ENCODE data around the gene HRK.

The HRK gene

DNA sequence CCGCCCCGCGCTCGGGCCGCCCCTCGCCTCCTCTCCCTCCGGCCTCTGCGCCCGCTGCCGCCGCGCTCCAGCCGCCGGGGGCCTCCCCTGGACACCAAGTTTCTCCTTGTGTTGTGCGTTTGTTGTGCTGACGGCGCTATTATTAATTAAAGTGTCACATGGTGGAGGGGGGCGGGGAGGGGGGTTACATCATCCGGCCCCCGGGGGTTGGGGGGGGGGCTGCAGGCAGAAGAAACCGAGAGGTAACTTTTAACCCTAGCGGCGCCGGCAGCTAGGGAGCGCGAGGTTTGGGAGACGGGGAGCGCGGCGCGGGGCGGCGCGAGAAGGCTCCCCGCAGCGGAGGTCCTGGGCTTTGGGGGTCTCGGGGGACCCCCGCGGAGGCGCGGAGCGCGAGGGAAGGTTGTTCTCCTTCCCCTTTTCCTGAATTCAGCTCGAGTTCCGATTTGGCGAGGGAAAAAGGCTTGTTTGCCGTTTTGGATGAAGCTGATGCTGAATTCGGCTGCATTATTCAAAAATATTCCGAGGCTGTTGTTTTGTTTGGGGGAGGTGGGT lies at the start of gene HRK:
TSS of gene HRK (minus strand) at position 117 of the 552 bp plus-strand sequence. CDS start 134 bp downstream, outside the sequence.
- DNase-seq (ENCODE audit: low spot score), result peak; percentile 52

DNA sequence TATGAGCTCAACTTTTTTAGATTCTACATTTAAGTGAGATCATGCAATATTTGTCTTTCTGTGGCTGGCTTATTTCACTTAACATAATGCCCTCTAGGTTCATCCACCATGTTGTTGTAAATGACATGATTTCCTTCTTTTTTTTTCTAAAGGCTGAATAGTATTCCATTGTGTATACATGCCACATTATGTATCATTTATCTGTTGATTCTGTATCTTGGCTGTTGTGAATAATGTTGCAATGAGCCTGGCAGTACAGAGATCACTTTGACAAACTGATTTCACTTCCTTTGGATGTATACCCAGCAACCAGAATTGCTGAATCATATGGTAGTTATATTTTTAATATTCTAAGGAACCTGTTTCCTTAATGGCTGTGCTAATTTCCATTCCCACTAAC lies 48.6 kb upstream of the HRK start:
- DNase-seq (ENCODE audit: low spot score), result no peak

DNA sequence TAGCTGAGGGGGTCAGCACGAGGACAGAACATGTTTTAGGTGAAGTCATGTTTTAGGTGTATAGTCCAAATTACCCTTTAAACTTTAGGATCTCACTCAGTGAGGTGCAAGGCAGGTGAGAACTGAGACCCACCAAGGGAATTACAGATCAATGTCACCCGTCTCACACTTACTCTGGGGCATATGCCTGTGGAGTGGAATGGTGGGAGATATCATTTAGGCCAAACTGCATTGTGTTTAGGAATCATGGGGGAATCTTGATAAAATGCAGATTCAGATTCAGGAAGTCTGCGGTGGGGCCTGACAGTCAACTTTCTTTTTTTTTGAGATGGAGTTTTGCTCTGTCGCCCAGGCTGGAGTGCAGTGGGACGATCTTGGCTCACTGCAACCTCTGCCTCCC lies 47.3 kb upstream of the HRK start:
- no peak for DNase-seq (ENCODE audit: low spot score)

DNA sequence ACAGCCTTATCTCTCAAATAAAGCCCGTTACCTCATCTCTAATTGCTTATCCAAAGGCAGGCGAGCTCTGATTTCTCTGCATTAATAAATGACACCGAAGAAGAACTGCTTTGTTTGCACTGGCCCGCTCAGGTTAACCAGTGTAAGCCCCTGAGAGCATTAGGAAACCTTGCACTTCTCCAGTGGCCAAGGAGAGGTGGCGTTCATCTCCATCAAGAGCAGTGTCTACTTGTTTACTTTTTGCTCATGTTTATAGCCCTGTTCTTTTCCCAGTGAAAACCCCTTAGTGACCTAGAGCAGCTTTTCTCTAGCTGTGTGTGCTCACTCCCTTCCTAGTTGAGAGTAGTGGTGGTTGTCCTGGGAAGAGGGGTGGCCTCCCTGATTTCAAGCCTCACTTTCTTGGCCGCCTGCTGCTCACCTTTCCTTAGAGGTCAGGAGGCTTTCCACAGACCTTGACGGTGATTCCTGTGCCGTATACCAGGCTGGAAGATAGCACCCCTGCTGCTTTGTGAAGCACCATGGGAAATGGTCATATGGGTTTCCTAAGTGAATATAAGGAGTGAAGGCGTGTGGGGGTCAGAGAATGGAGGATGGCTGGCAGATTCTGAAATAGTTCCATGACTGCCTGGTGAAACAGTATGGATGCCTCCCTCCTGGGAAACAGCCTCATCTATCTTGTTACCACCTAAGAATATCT lies 46.2 kb upstream of the HRK start:
- DNase-seq (ENCODE audit: low spot score), result no peak

DNA sequence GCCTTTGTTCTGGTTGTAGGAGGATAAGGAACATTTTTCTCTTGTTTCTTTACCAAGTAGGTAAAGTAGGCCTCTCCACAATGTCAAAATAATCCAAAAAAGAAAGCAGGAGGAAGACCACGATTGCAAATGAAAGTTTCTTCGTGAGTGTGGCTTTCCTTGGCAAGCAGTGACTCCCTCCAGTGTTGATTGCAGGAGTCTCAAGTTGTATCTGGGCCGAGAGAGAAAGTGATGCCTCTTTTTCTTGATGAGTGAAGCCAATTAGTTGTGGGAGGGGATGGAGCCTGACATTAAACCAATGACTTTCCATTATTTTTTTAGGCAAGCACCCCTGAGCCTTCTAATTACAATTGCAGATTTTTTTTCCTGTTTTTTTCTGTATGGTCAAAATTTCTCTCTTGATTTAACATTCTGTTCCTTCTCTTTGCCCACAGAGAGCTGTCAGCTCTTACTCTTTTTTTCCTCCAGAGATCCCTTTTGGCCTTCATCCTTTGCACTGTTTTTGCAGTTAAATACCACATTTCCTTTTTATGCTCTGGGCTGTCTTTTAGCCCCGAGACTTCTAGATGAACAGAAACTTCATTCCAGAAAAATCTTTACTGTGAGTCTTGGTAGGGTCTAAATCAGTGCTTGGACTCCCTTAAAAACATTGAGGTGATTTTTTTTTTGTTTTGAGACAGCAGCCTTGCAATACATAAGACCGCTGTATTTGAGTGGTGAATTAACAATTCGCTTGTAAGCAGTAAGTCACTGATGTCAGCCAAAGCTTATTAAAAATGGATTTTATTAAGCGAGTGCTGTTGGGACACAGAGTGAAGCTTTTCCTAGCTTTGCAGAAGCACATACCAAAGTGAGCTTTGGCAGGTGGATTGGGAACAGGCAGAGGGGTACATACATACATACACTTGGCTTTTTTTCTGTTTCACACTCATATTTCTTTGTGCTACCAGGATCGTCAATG lies 45.3 kb upstream of the HRK start:
- no peak for DNase-seq (ENCODE audit: low spot score)

DNA sequence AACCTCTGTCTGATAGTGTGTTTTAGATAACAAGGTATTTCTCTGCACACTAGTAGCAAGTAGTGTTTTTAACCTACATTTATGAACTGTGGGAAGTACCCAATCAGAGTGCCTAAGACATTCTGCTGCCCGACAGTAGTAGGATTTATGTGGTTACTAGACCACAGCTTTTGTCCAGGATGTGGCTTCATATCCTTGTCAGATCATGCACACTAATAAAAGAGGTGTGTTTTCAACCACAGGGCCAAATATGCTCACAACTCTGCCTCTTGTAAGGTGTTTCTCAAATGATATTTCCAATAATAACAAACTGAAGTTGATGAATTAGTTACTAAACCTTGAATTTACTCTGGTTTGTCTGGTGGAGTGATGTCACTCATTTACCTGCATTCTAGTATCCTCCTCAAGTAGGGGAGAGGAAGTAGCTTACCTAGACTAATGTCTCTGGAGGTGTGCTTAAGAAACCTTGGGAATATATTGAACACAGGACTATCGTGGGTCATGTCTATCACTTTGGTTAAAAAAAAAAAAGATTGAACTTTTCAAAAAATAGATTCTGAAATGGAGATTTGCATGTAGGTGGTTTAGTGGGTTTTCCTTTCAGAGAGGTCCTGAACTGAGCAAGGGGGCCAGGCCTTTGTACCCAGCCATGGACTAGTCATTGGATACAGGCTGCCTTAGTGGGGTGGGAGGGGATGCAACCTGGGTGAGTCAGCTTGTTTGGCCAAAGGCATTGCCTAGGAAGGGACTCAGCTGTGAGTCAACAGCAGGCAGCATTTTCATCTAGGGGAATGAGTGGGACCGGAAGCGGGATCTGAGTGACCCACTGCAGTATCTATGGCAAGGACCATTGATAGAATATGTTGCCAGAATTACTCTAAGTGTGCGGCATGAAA lies 43.6 kb upstream of the HRK start:
- no peak for DNase-seq (ENCODE audit: low spot score)

DNA sequence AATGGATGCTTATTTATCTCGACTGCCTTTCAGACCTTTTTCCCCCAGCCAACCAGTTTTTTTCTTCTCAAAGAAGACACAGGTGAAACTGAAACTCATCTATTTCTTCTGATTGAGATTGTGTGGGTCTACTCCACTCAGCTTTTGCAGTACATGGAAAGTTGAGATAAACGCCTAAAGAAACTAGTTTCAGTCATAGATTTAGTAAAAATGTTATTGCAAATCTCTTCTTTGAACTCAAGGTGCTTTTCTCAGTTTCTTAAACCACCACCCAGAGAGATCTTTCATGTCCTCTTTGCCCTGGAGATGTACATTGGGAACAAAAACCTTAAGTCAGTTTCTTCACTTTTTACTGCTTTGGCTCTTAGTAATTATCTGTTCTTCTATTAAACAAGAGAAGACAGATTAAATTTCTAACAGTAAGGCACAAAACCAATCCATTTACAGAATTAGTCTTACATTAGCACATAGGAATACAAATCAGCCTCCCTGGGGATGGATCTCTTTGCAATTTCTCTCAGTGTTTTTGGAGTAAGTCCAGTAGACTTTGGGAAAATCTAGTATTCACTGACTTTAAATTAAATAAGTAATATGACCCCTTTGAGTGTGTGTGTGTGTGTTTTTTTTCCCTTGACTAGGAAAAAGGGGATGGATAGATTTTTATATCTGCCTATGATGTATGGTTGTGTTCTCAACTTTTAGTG lies 41.1 kb upstream of the HRK start:
- DNase-seq (ENCODE audit: low spot score), result no peak

DNA sequence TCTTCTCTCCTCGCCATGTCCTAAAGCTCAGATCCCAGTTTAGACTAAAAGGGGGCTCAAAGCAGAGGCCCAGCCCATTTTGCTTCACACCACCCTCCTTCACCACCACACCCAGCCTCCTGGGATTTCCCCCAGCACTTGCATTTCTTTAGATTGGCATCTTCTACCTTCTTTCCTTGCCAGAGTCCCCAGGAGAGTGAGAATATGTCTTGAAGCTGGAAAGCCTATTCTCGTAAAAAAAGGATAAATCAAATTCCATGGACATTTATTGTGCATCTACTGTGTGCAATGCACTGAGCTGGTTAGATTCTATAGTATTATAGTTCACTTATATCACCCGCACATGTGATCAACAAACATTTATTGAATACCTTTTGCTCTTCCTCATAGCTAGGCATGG lies 39.7 kb upstream of the HRK start:
- DNase-seq (ENCODE audit: low spot score), result no peak

DNA sequence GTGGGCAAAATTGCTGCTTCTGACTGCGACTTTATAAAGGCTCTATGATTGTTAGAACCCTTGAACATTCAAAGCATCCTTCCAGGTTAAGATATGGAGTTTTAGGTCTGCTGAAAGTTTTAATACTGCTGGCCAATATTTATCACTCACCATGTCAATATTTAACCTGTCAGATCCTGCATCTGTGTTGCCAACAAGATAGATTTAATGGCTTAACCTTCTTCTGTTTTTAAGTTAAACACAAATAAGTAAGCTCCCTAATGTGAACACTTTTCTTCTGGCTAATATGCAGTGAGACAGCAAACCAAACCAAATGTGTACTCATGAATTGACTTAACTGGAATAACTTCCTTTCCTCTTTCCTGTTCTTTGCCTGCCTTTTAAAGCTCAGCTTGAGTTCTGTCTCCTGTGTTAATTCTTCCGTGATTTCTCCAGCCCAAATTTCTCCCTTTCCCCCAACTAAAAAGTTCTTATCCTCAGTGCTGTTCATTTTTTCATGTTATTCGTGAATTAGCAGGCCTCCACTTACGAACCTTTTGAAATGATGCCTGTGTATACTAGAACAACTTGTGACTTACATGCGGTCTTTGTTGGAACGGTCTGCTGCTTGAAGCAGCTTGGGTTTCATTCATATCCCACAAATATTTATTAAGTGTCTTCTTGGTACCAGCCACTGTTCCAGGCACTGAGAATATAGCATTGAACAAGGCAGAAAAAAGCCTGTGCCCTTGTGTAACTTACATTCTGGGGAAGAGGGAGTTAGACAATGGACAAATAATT lies 38.7 kb upstream of the HRK start:
- no peak for DNase-seq (ENCODE audit: low spot score)

DNA sequence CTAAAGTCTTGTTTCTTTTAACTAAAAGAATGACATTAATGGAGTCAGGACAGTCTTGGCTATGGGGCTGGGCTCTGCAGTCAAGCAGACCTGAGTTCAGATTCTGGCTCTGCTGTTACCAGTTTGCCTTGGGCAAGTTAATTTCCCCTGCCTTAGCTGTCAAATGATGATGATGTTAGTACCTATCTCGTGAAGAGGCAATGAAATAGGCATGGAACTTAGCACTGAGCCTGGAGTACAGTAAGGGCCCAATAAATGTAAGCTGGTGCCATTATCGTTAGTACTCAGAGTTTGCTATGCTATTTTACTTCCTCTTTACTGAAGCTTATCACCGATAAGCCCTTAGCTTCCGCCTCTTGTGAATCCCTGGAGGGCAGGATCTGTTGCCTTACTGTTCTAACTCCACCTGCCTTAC lies 38.0 kb upstream of the HRK start:
- no peak for DNase-seq (ENCODE audit: low spot score)

DNA sequence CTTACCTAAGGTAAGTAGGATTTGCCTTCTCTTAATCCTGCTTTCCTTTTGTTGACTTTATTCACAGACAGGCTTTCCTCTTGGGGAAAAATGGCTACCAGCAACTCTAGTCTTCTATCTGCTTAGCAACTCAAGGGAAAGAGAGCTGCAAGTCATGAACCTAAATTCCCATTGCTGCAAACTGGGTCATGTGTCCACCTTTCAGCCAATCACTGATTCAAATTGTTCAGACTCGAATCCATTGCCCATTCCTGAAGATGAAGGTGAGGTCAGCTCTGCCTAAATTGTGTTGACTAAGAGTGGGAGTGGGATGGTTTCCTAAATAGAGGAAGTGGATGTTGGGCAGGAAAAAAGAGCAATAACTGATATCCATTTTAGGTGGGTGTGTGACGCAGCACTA lies 37.2 kb upstream of the HRK start:
- DNase-seq (ENCODE audit: low spot score), result no peak

DNA sequence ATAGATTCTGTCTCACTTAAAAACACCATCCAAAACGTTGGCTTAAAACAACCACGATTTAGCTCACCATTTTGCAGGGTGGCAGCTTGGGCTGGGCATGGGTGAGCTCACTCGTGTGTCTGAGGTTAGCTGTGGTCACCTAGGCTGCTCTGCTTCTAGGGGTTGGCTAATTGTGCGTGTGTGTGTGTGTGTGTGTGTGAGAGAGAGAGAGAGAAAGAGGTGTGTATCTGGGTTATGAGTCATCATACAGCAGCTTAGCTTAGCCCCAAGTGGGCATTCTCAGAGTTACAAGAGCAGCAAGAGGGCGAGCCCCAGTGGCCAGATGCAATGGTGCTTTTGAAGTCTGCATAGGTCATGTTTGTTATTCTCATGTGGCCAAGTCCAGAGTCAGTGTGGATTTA lies 35.5 kb upstream of the HRK start:
- DNase-seq (ENCODE audit: low spot score), result peak; percentile 83

DNA sequence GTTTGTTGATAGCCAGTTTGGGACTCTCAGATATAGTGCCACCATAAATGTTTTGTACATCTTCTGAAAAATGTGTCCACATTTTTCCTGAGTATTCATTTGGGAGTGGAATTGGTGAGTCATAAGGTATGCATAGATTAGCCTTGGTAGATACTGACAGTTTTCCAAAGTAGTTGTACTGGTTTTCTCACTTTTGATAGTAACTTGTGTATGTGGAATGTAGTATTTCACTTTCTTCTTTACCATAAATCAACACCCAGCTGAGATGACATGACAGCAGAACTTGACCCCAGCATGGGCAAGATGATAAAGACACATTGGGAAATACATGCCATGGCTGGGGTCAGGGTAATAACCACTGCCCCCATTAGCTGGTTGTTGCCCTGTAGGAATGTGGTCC lies 34.9 kb upstream of the HRK start:
- DNase-seq (ENCODE audit: low spot score), result peak; percentile 69

DNA sequence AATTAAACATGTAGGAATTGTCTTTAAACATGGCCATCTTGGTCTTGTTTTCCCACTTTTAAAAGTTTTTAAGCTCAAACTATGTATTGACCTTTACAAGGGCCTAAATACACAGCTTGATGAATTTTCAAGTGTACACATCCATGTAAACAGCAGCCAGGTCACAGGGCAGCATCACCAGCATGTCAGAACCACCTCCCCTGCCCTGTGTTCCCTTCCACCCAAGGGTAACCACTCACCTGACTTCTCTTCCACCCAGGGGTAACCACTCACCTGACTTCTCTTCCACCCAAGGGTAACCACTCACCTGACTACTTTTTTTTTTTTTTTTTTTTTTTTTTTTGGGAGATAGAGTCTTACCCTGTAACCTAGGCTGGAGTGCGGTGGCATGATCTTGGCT lies 34.1 kb upstream of the HRK start:
- no peak for DNase-seq (ENCODE audit: low spot score)

DNA sequence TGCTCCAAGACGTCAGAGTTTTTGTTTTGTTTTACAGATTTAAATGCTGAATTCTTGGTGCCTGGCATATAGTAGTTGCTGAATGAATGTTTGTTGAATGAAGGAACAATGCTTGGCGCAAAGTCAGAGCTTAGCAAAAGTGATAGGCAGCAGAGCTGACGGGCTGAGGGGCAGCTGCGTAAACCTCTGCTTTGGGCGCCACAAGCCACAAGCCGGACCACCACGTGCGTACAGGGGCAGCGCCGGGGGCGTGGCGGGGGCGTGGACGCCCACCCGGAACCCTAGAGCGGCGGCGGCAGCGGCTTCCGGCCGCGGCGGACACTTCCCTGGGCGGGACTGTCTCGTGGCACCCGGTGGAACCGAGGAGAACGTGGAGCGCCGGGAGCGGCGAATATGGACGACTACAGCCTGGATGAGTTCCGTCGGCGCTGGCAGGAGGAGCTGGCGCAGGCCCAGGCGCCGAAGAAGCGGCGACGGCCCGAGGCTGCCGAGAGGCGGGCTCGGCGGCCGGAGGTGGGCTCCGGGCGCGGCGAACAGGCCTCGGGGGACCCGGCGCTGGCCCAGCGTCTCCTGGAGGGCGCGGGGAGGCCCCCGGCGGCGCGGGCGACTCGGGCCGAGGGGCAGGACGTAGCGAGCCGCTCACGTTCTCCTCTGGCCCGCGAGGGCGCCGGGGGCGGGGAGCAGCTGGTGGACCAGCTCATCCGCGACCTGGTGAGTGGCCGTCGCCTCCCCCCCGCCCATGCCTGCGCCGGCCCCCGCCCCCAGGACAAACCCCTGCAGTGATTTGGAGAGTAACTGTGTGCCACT lies 29.6 kb upstream of the HRK start, which contains the start of gene FBXW8:
TSS of gene FBXW8 (plus strand) at position 306 of the 807 bp plus-strand sequence. CDS start at position 394, 88 bp downstream.
- peak; percentile 87 for DNase-seq (ENCODE audit: low spot score)

DNA sequence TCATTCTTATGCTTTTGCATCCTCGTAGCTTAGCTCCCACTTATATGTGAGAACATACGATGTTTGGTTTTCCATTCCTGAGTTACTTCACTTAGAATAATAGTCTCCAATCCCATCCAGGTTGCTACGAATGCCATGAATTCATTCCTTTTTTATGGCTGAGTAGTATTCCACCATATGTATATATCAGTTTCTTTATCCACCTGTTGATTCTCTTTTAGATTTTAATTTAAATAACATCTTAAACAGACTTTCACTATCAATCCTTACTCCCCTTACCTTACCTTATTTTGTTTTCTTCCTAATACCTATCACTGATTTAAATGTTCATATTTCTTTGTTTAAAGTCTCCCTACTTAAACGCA lies 29.0 kb upstream of the HRK start:
- no peak for DNase-seq (ENCODE audit: low spot score)

DNA sequence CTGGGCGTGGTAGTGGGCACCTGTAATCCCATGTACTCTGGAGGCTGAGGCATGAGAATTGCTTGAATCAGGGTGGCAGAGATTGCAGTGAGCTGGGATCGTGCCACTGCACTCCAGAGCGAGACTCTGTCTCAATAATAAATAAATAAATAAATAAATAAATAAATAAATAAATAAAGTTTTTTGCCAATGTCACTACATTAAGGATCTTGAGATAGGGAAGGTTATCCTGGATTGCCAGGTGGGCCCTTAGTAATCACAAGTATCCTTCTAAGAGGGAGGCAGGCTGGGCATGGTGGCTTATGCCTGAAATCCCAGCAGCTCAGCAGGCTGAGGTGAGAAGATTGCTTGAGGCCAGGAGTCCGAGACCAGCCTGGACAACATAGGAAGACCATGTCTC lies 25.0 kb upstream of the HRK start:
- DNase-seq (ENCODE audit: low spot score), result no peak

DNA sequence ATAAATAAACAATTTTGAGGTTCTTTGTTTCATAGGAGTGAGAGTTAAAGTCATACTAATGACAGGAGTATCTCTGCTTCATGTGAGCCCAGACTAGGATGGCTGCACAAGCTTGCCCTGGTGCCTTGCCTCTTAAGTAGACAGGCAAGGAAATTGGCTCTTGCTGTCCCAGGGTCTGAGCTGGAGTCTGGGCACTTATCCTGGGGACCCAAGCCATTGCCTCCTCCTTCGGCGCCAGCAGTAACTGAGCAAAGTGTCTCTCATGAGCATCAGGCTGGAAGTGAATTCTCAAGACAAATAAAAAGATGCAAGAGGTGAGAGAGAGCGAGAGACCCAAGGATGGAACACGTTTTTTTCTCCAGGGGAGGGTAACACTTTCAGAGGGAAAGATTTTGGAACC lies 22.6 kb upstream of the HRK start:
- no peak for DNase-seq (ENCODE audit: low spot score)

DNA sequence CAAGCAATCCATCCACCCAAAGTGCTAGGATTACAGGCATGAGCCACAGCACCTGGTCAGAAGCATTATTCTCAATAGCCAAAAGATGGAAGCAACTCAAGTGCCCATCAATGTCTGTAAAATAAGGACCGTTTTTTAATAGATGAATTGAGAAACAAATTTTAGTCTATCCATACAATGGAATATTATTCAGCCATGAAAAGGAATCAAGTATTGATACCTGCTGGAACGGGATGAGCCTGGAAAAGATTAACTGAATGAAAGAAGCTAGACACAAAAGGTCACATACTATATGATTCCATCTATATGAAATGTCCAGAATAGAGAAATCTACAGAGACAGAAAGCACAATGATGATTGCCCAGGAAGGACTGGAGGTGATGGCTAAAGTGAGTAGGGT lies 20.4 kb upstream of the HRK start:
- DNase-seq (ENCODE audit: low spot score), result no peak

DNA sequence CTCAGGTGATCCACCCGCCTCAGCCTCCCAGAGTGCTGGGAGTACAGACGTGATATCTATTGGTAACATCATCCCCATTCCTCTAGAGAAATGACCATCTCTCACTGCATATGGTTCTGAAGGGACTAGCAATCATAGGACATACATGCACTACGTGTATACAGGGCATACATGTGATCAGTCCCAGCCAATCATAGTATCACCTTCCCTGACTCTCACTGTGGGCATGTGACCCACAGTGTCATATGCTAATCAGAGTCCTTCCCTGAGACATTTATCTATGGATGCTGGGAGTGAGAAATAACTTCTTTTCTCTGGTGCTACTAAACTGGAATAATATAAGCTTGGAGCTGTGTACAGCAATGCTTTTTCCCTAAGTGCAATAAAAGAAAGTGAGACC lies 17.4 kb upstream of the HRK start:
- no peak for DNase-seq (ENCODE audit: low spot score)

All from LoVo (cell line).